ENCODE measurements around the gene MAP6.

MAP6 gene

DNA sequence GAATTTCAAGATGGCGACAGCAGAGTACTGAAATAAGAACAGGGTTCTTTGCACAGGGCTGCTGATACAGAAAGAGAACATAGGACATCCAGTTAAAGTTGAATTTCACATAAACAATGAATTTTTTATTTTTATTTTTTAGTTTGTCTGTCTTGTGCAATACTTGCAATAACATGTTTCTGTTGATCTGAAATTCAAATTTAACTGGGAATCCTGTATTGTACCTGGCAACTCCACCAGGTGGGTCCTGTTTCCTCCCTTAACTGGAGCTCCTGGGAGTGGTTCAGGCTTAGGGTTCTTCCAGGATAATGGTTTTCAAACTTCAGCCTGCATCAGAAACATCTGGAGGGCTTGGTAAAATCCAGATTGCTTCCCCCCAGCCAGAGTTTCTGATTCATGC lies 121.7 kb downstream of the MAP6 start:
- no peak for DNase-seq

DNA sequence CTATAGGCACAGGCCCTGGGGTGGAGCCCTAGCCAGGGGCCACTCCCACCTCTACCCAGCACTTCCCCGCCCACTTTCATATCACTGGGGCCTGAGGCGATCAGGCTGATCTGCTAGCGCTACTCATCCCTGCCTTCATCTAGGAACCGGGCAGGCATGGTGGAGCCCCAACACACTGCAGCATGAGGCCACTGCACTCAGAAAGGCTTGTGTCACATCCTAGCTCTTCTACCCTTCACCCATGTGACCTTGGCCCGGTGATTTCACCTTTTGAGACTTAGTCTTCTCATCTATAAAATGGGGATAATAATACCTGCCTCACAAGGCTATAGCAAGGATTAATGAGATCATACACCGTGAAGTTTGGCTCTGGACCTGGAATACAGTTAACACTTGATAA lies 125.0 kb downstream of the MAP6 start:
- no peak for DNase-seq

DNA sequence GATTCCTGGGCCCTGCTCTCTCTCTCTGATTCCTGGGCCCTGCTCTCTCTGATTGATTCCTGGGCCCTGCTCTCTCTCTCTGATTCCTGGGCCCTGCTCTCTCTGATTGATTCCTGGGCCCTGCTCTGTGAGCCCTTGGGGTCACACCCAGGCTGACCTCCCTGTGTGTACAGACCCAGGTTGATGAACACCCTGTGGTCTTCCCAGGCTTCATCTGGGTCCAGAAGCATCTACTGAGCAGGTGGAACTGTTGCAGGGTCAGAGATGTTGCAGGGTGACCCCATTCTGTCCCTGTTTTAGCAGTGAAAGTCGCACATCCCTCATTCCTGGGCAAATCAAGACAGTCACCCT lies 126.8 kb downstream of the MAP6 start:
- DNase-seq: no peak

DNA sequence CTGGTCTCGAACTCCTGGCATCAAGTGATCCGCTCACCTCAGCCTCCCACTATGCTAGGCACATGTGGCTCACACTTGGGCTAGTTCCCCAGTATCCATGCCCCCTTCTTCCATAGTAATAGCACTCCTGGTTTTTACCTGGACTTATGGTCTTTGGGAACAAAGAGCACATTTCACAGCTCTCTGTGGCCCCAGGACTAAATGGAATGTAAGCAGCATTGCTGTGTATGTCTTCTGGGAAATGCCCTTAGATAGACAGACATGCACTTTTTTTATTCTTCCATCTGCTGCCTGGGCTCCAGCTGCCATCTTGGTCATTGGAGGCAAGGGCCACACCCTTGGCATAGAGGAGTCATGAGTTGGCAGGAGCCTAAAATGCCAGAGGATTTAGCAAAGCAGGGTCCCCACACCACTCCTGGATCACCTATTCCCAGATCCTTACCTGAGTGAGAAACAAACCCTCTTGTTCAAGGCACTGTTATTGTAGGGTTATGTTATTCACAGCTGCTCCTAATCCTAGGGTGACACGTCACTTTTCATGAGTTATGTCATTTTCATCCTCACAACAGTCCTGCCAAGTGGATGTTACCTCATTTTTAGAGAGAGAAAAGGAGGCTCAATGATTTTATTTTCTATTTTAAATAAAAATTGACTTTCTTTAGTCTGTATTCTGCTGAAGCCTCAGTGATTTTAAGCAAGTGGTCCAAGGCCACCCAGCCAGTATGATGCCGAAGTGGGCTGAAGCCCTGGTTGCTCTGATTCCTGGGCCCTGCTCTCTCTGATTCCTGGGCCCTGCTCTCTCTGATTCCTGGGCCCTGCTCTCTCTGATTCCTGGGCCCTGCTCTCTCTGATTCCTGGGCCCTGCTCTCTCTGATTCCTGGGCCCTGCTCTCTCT lies 127.4 kb downstream of the MAP6 start:
- no peak for DNase-seq

DNA sequence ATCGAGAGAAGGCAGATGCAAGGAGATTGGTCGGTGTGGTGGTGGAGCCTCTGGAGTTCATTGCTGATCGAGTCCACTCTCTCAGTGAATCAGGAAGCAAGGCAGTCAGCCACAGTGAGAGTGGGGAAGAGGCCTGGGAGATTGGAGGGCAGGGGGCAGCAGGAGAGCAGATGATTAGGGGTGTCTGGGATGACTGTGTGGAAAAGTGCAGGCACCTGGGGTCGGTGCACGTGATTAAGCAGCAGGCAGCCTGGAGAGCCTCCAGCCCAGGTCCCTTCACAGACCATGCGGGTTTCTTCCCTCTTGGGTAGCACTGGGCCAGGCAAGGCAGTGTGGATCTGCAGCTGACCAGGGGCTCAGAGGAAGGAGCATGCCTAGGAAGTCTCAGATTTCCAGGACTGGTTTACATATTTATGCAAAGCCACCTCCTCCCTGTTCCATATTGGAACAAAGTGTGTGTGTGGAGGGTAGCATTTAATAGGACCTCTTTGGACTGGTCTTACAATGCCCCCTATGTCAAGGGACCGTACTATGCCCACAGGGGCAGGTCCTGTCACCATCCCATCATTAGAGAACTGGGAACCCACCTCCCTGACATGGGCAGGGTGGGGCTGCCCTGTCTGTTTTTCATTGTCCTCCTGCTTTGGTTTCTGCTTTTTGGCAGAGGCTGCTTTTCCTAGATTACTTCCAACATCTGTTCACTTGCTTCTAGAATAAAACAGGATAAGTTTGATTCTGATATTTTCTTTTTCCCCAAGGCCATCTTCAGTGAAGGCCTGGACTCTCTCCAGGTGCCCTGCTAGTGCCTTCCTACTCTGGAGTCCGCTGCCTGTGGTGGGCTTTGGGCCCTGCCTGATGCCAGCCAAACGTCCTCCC lies 129.1 kb downstream of the MAP6 start:
- DNase-seq: no peak

DNA sequence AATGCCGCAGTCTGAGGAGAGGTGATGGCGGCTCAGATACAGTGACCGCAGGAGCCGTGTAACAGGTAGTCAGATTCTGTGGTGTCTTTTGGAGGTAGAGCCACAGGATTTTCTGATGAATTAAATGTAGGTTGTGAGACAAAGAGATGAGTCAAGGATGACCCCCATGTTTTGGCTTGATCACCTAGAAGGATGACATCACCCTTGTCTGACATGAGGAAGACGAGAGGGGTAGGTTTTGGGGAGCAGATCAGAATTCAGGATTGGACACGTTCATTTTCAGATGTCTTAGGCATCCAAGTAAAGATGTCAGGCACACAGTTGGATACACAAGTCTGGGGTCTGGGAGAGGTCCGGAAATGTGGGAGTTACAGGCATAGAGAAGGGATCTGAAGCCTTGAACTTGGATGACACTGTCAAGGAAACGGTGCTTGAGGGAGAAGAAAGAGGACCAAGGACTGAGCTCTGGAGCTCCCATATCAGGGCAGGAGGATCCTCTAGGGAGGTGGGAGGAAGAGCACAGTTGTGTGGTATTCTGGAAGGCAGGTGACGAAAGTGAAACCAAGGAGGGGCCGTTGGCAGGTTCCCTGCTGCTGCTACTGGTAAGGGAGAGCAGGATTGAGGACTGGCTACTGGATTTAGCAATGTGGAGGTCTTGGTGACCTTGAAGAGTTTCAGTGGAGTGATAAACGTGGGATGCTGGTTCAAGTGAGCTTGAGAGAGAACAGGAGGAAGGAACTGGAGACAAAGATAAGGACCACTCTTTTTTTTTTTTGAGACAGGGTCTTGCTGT lies 130.5 kb downstream of the MAP6 start:
- DNase-seq: no peak

DNA sequence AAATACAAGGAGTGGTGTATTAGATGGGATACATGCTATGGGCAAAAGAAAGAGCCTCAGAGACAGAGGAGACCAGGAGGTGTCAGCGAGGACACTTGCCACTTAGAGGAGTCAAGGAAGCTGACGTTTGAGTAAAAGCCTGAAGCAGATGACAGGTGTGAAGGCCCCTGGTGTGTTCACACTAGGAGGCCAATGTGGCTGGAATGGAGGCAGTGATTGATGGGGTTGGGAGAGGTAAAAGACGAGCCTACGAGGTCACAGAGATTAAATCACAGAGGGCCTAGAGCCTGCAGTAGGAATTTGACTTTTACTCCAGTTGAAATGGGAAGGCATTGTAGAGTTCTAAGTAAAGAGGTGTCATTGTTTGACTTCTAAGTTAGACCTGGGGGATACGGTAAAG lies 131.1 kb downstream of the MAP6 start:
- no peak for DNase-seq

Measured in CD4-positive, alpha-beta T cell treated with Interferon gamma for 1 hour (primary cell).